Natural killer cell (primary cell): ENCODE data around the gene RAB1A. TPM values are rescaled to one million over a fixed set of nuclear protein-coding genes. Genes with fewer than 3 reads are reported as not detected.

ENCODE experiments used
- ATAC-seq, 3 donors: fragments of 150-1000 bp in 2 of 3; fragments of 200-7000 bp in 1 of 3; cut with Tn5 transposase; 1 replicate in 1 of 3; 2 replicates in 2 of 3; pipeline ENCODE4 v1.10.0; 2021; ENCODE audit warnings: mild to moderate bottlenecking in 2 of 3, moderate library complexity in 2 of 3
- DNase-seq, 2 donors: peaks; one replicate each; pipeline versions ENCODE4 v3.0.0 to v3.0.0-alpha.2; 2013 to 2021; ENCODE audit warnings: mixed read lengths in 1 of 2
- H3K27ac ChIP-seq: one replicate; pipeline ENCODE4 v1.5.1; 2013; ENCODE audit warnings: mild to moderate bottlenecking, low read length
- H3K27me3 ChIP-seq: one replicate; pipeline ENCODE4 v1.6.1; 2013; ENCODE audit warnings: low read length; ENCODE audit not compliant: control insufficient read depth, insufficient read depth
- H3K36me3 ChIP-seq: one replicate; pipeline ENCODE4 v1.6.1; 2013; ENCODE audit warnings: low read length; ENCODE audit not compliant: control insufficient read depth, insufficient read depth
- H3K4me1 ChIP-seq: one replicate; pipeline ENCODE4 v1.6.1; 2013; ENCODE audit warnings: low read length; ENCODE audit not compliant: control insufficient read depth, insufficient read depth
- H3K4me3 ChIP-seq: one replicate; pipeline ENCODE4 v1.5.1; 2013; ENCODE audit warnings: low read length
- H3K9me3 ChIP-seq: one replicate; pipeline ENCODE4 v1.6.1; 2013; ENCODE audit warnings: low read length; ENCODE audit not compliant: control insufficient read depth, insufficient read depth
- H3K27ac Mint-ChIP-seq, 2 donors: one replicate each; pipeline ENCODE4 v1.8.0; 2022; ENCODE audit warnings: mild to moderate bottlenecking in 2 of 2, mixed read lengths in 2 of 2, moderate library complexity in 1 of 2
- H3K27me3 Mint-ChIP-seq, 2 donors: one replicate each; pipeline ENCODE4 v1.8.0; 2022; ENCODE audit warnings: low read depth in 2 of 2, mixed read lengths in 2 of 2
- H3K36me3 Mint-ChIP-seq: one replicate; pipeline ENCODE4 v1.8.0; 2022; ENCODE audit warnings: mixed read lengths
- H3K4me1 Mint-ChIP-seq, 2 donors: one replicate each; pipeline ENCODE4 v1.8.0; 2022; ENCODE audit warnings: mixed read lengths in 2 of 2
- H3K4me3 Mint-ChIP-seq: one replicate; pipeline ENCODE4 v1.8.0; 2022; ENCODE audit warnings: mild to moderate bottlenecking, moderate library complexity, mixed read lengths
- H3K9me3 Mint-ChIP-seq, 2 donors: one replicate each; pipeline ENCODE4 v1.8.0; 2022; ENCODE audit warnings: mixed read lengths in 2 of 2
- WGBS: methylation state at CpG from one replicate; pipeline ENCODE4 v1.1.7; 2013; ENCODE audit warnings: missing lambda C conversion rate; ENCODE audit not compliant: insufficient coverage; 5-methylcytosine and 5-hydroxymethylcytosine counted together
- intact Hi-C: fragments of 100-400 bp; cut with micrococcal nuclease; formaldehyde crosslinking; loops from one replicate; pipeline ENCODE4 v1.14.2; 2022
- total RNA-seq, 4 donors: library from RNA; stranded (reverse); fragments of 120-200 nt in 1 of 4; gene quantifications; one replicate each; pipeline versions ENCODE4 v1.2.3 to v1.2.4, GENCODE V29; 2013 to 2022
- TF ChIP-seq, protein P1 (sequence below): fragments of 200-600 bp; IDR thresholded peaks from one replicate; pipeline ENCODE4 v1.8.0; 2022; ENCODE audit warnings: antibody characterized with exemption

Gene RAB1A
- total RNA-seq, 3 donors from 2014 or later (not counting 1 experiment from before 2014, with no cell fraction given), result 83.5 to 101 (median 93.6) TPM

DNA sequence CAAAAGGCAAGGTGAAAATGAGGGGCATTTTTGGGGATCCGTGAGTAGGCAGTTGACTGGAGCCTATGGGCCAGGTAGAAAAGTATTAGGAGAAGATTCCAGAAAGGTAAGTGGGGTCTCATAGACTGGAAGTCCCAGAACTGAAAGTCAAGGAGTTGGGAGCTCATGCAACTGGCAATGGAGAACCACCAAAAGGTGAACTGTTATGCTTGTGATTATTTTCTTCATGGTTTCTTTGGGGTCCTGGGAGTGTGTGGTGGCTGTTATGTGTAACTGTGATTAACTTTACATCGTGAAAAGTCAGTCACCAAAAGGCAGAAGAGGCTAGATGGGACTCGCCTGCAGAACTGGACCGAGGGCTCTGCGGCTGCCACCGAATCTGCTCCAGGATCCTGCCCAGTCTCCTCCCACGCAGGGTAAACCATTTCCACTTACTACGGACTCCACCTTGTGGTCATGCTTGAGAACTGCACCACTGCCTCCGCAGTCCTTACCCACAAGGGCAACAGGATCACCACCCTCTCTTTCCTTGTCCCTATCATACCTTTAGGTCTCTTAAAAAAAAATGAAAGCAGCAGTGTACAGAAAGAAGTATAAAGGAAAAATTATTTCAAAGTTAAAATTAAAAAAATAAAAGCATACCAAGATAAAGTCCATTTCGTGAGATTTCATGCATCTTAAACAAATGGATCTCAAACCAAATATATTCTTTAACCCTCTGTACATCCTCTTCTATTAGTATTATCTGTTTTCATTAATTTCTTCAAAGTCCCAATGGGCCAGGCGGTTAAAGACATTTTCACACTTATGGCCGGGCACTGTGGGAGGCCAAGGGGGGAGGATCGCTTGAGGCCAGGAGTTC lies 89.3 kb downstream of the RAB1A start:
- 32% methylated on average over 13 of the region's 13 CpGs for WGBS
- Mint-ChIP-seq H3K27ac (no peak overlapping the region), H3K4me3 (no peak overlapping the region), H3K9me3 (peaks cover 3 to 5% of the 10 kb centered on the region in 2 donors), H3K4me1 (peaks cover 12 to 15% of the 10 kb centered on the region in 2 donors), H3K36me3 (no peaks in the 10 kb centered on the region), H3K27me3 (no peaks in the 10 kb centered on the region)
- Histone ChIP-seq H3K27ac (no peak overlapping the region), H3K9me3 (peaks cover 10% of the 10 kb centered on the region), H3K4me3 (no peak overlapping the region), H3K27me3 (no peaks in the 10 kb centered on the region), H3K4me1 (peaks cover 4% of the 10 kb centered on the region), H3K36me3 (no peaks in the 10 kb centered on the region)
- DNase-seq (peak; percentile 67 to 90), ATAC-seq (peak; percentile 94 to 100 (median 100))
- TF ChIP-seq, protein P1, sequence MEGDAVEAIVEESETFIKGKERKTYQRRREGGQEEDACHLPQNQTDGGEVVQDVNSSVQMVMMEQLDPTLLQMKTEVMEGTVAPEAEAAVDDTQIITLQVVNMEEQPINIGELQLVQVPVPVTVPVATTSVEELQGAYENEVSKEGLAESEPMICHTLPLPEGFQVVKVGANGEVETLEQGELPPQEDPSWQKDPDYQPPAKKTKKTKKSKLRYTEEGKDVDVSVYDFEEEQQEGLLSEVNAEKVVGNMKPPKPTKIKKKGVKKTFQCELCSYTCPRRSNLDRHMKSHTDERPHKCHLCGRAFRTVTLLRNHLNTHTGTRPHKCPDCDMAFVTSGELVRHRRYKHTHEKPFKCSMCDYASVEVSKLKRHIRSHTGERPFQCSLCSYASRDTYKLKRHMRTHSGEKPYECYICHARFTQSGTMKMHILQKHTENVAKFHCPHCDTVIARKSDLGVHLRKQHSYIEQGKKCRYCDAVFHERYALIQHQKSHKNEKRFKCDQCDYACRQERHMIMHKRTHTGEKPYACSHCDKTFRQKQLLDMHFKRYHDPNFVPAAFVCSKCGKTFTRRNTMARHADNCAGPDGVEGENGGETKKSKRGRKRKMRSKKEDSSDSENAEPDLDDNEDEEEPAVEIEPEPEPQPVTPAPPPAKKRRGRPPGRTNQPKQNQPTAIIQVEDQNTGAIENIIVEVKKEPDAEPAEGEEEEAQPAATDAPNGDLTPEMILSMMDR, result peak; percentile 95
- intact Hi-C loops, result loop anchor here (1.0 to 10.0 kb wide), 3 partner anchors 53 to 516 kb away; partner anchors contain the start of genes AFTPH and SLC1A4

DNA sequence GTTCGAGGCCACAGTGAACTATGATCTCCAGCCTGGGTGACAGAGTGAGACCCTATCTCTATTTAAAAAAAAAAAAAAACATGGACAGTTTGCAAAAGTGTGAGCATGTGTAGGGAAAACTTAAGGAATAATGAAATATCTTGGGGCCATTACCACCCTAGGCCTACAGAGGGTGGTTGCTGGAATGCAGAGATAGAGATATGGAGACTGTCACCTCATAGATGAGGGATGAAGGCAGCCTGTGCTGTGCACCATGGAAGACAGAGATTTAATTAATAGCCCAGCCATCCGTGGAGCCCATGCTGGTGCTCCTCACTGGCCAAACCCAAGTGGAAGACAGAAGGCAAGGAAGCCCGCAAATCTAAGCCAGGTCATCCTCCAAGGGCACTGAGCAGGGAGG lies 90.3 kb downstream of the RAB1A start:
- Mint-ChIP-seq H3K27ac (no peak overlapping the region), H3K4me3 (no peak overlapping the region), H3K4me1 (peaks cover 12 to 15% of the 10 kb centered on the region in 2 donors), H3K27me3 (no peaks in the 10 kb centered on the region), H3K36me3 (no peaks in the 10 kb centered on the region), H3K9me3 (peaks cover 3 to 5% of the 10 kb centered on the region in 2 donors)
- H3K4me3 ChIP-seq, result no peak overlapping the region
- TF ChIP-seq, protein P1, result no peak
- H3K27ac ChIP-seq, result no peak overlapping the region
- H3K36me3 ChIP-seq, result no peaks in the 10 kb centered on the region
- peaks cover 10% of the 10 kb centered on the region for H3K9me3 ChIP-seq
- DNase-seq (no peak), ATAC-seq (no peak)
- 99% methylated on average over 3 of the region's 3 CpGs for WGBS
- H3K4me1 ChIP-seq, result peaks cover 4% of the 10 kb centered on the region
- no peaks in the 10 kb centered on the region for H3K27me3 ChIP-seq
- intact Hi-C loops, result loop anchor here (1.0 to 10.0 kb wide), 3 partner anchors 52 to 515 kb away; partner anchors contain the start of genes AFTPH and SLC1A4

DNA sequence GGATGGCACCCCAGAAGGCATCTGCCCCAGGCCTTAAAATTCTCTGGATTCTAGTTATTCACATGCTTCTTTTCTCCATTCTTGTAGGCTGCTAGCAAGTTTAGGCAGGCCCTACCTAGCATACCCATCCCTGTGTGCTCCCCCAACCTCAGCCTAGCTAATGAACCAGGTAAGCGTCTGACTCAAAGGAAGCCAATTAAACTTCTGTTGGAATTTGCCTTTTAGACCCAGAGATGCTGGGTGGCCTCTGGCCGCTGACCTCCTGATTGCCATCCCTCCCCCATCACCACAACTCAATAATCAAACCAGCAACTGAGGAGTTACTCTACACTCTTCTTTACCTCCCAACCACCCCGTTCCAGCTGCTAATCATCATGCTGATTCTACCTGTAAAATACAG lies 92.7 kb downstream of the RAB1A start:
- no peak overlapping the region for H3K4me3 ChIP-seq
- TF ChIP-seq, protein P1, result no peak
- H3K4me1 ChIP-seq, result peaks cover 11% of the 10 kb centered on the region
- H3K36me3 ChIP-seq, result no peaks in the 10 kb centered on the region
- Mint-ChIP-seq H3K9me3 (no peaks in the 10 kb centered on the region), H3K27me3 (no peaks in the 10 kb centered on the region), H3K4me1 (peaks cover 15 to 17% of the 10 kb centered on the region in 2 donors), H3K36me3 (no peaks in the 10 kb centered on the region), H3K4me3 (no peak overlapping the region), H3K27ac (no peak overlapping the region)
- intact Hi-C loops, result no loop called here
- WGBS, result 87% methylated on average over 3 of the region's 3 CpGs
- ATAC-seq, result no peak
- H3K9me3 ChIP-seq, result no peaks in the 10 kb centered on the region
- no peak overlapping the region for H3K27ac ChIP-seq
- no peaks in the 10 kb centered on the region for H3K27me3 ChIP-seq
- DNase-seq, result no peak

Other genes starting within 250 kb of the RAB1A start
- gene SLC1A4, start 140.7 kb downstream of the RAB1A start, total RNA-seq, result 10 to 100 TPM in 1 of 3 donors, 1 to 10 TPM in 2; 3.9 to 13.8 (median 5.6) TPM
- 1 to 10 TPM; 5.6 to 8.3 (median 5.8) TPM for gene CEP68, start 73.7 kb downstream of the RAB1A start, total RNA-seq
- 100 to 1,000 TPM; 346 to 404 (median 403) TPM for gene ACTR2, start 97.7 kb upstream of the RAB1A start, total RNA-seq